Vagina (tissue), 2 donors: ENCODE results near the gene GFRA1. TPM values are rescaled to one million over a fixed set of nuclear protein-coding genes. Genes with fewer than 3 reads are reported as not detected.
"Not testable (repeated sequence)": the region's sequence is repeated elsewhere in the genome, so short reads cannot be mapped to it uniquely, and the experiment has no call there.

Source experiments
- DNase-seq, 2 donors: peaks; one replicate each; pipeline ENCODE4 v3.0.0-alpha.2; 2017; ENCODE audit errors: extremely low spot score in 2 of 2
- H3K27ac ChIP-seq: fragments of 200-600 bp; sonication (generic); one replicate; pipeline ENCODE4 v1.5.1; 2019
- H3K27me3 ChIP-seq: fragments of 200-600 bp; sonication (generic); one replicate; pipeline ENCODE4 v1.5.1; 2019
- H3K36me3 ChIP-seq, 2 donors: fragments of 200-600 bp; sonication (generic); one replicate each; pipeline ENCODE4 v1.5.1; 2017 to 2019
- H3K4me1 ChIP-seq: fragments of 200-600 bp; sonication (generic); one replicate; pipeline ENCODE4 v1.5.1; 2019
- H3K4me3 ChIP-seq, 2 donors: fragments of 200-600 bp; sonication (generic); 1 replicate in 1 of 2; 2 replicates in 1 of 2; pipeline ENCODE4 v1.5.1; 2016 to 2019
- H3K9me3 ChIP-seq: fragments of 200-600 bp; sonication (generic); one replicate; pipeline ENCODE4 v1.5.1; 2019
- CTCF ChIP-seq, 3 experiments: fragments of 450-650 bp in 2 of 3; fragments of 200-600 bp in 1 of 3; sonication (generic) in 1 of 3; IDR thresholded peaks; one replicate each; pipeline ENCODE4 v1.5.1; 2017 to 2019; ENCODE audit warnings: antibody characterized with exemption in 3 of 3, mild to moderate bottlenecking in 2 of 3, moderate library complexity in 2 of 3
- POLR2A ChIP-seq, 2 donors: fragments of 450-650 bp; IDR thresholded peaks; one replicate each; pipeline ENCODE4 v1.6.1; 2017; ENCODE audit warnings: antibody characterized with exemption in 2 of 2, mild to moderate bottlenecking in 2 of 2, moderate library complexity in 2 of 2
- POLR2AphosphoS5 ChIP-seq, 2 donors: sonication (generic); formaldehyde crosslinking; IDR thresholded peaks; one replicate each; pipeline ENCODE4 v1.9.0; 2017; ENCODE audit warnings: antibody characterized with exemption in 2 of 2, mild to moderate bottlenecking in 2 of 2, low read depth in 1 of 2; ENCODE audit not compliant: insufficient read depth in 1 of 2
- intact Hi-C: fragments of 100-400 bp; cut with DNase I; formaldehyde crosslinking; loops from one replicate; pipeline ENCODE4 v1.15.1; 2023
- total RNA-seq: library from RNA; depleted of rRNA; stranded (reverse); fragments of >200 nt; gene quantifications from one replicate; pipeline ENCODE4 v1.2.3, GENCODE V29; 2016

The GFRA1 gene
- total RNA-seq, 1 donor from 2014 or later, result 57.7 TPM

- no peak for DNase-seq
- intact Hi-C loops, result no loop called here
Measured at GRCh38 chr10:116171505-116171904, 101.5 kb downstream of the GFRA1 start.

GRCh38 chr10:116170815-116171250 is 102.2 kb downstream of the GFRA1 start:
- Histone ChIP-seq H3K36me3 (no peaks in the 10 kb centered on the region), H3K9me3 (no peaks in the 10 kb centered on the region), H3K27me3 (no peaks in the 10 kb centered on the region), H3K4me1 (no peaks in the 10 kb centered on the region), H3K27ac (no peak overlapping the region), H3K4me3 (no peak overlapping the region)
- no peak for DNase-seq
- TF ChIP-seq CTCF (IDR thresholded peaks at IDR 0.05) (no peak), POLR2A (IDR thresholded peaks at IDR 0.05) (no peak), POLR2AphosphoS5 (IDR thresholded peaks at IDR 0.05; ENCODE audit: insufficient read depth in 1 of 2, low read depth in 1 of 2) (no peak)
- intact Hi-C loops, result no loop called here

More at GRCh38 chr10:116171505-116171904, 101.5 kb downstream of the GFRA1 start:
- H3K27ac ChIP-seq, result no peak overlapping the region
- no peaks in the 10 kb centered on the region for H3K9me3 ChIP-seq
- H3K4me3 ChIP-seq, result no peak overlapping the region
- no peaks in the 10 kb centered on the region for H3K4me1 ChIP-seq
- TF ChIP-seq POLR2A (IDR thresholded peaks at IDR 0.05), result no peak
- no peak for TF ChIP-seq CTCF (IDR thresholded peaks at IDR 0.05)
- no peaks in the 10 kb centered on the region for H3K27me3 ChIP-seq
- H3K36me3 ChIP-seq, result no peaks in the 10 kb centered on the region

- no peaks in the 10 kb centered on the region for H3K36me3 ChIP-seq
- no peaks in the 10 kb centered on the region for H3K9me3 ChIP-seq
- H3K27me3 ChIP-seq, result no peaks in the 10 kb centered on the region
- H3K4me3 ChIP-seq, result no peak overlapping the region
- H3K27ac ChIP-seq, result no peak overlapping the region
- TF ChIP-seq POLR2AphosphoS5 (IDR thresholded peaks at IDR 0.05; ENCODE audit: insufficient read depth in 1 of 2, low read depth in 1 of 2) (no peak), CTCF (IDR thresholded peaks at IDR 0.05) (no peak), POLR2A (IDR thresholded peaks at IDR 0.05) (no peak)
- no peak for DNase-seq
- intact Hi-C loops, result no loop called here
- H3K4me1 ChIP-seq, result no peaks in the 10 kb centered on the region
Measured at GRCh38 chr10:116169782-116170445, 103.1 kb downstream of the GFRA1 start.

- H3K4me3 ChIP-seq, result no peak overlapping the region
- intact Hi-C loops, result no loop called here
- no peak for DNase-seq
- H3K27me3 ChIP-seq, result no peaks in the 10 kb centered on the region
- no peaks in the 10 kb centered on the region for H3K4me1 ChIP-seq
- H3K9me3 ChIP-seq, result no peaks in the 10 kb centered on the region
- no peaks in the 10 kb centered on the region for H3K36me3 ChIP-seq
- no peak for TF ChIP-seq CTCF (IDR thresholded peaks at IDR 0.05)
- TF ChIP-seq POLR2A (IDR thresholded peaks at IDR 0.05), result no peak
- no peak for TF ChIP-seq POLR2AphosphoS5 (IDR thresholded peaks at IDR 0.05; ENCODE audit: insufficient read depth in 1 of 2, low read depth in 1 of 2)
- H3K27ac ChIP-seq, result no peak overlapping the region
Measured at GRCh38 chr10:116168745-116169144, 104.3 kb downstream of the GFRA1 start.

GRCh38 chr10:116168329-116168728 is 104.7 kb downstream of the GFRA1 start:
- H3K9me3 ChIP-seq, result no peaks in the 10 kb centered on the region
- no peaks in the 10 kb centered on the region for H3K27me3 ChIP-seq
- intact Hi-C loops, result no loop called here
- H3K27ac ChIP-seq, result no peak overlapping the region
- H3K4me1 ChIP-seq, result no peaks in the 10 kb centered on the region
- H3K36me3 ChIP-seq, result no peaks in the 10 kb centered on the region
- DNase-seq, result no peak
- TF ChIP-seq POLR2A (IDR thresholded peaks at IDR 0.05) (no peak), POLR2AphosphoS5 (IDR thresholded peaks at IDR 0.05; ENCODE audit: insufficient read depth in 1 of 2, low read depth in 1 of 2) (no peak), CTCF (IDR thresholded peaks at IDR 0.05) (no peak)
- H3K4me3 ChIP-seq, result no peak overlapping the region

GRCh38 chr10:116165941-116166340 is 107.1 kb downstream of the GFRA1 start:
- DNase-seq, H3K27ac ChIP-seq, H3K4me3 ChIP-seq, H3K36me3 ChIP-seq, intact Hi-C loops, H3K4me1 ChIP-seq, H3K27me3 ChIP-seq, H3K9me3 ChIP-seq: not testable (repeated sequence)
